Ramos (cell line): ENCODE data around the gene SH3BP4.

Experiments used
- in situ Hi-C: fragments of 300-500 bp; cut with MboI; formaldehyde crosslinking; loops from one replicate; pipeline ENCODE4 v1.14.3; 2022; ENCODE audit warnings: low sequenced_read_pairs; ENCODE audit not compliant: unreplicated experiment

Gene SH3BP4, protein sequence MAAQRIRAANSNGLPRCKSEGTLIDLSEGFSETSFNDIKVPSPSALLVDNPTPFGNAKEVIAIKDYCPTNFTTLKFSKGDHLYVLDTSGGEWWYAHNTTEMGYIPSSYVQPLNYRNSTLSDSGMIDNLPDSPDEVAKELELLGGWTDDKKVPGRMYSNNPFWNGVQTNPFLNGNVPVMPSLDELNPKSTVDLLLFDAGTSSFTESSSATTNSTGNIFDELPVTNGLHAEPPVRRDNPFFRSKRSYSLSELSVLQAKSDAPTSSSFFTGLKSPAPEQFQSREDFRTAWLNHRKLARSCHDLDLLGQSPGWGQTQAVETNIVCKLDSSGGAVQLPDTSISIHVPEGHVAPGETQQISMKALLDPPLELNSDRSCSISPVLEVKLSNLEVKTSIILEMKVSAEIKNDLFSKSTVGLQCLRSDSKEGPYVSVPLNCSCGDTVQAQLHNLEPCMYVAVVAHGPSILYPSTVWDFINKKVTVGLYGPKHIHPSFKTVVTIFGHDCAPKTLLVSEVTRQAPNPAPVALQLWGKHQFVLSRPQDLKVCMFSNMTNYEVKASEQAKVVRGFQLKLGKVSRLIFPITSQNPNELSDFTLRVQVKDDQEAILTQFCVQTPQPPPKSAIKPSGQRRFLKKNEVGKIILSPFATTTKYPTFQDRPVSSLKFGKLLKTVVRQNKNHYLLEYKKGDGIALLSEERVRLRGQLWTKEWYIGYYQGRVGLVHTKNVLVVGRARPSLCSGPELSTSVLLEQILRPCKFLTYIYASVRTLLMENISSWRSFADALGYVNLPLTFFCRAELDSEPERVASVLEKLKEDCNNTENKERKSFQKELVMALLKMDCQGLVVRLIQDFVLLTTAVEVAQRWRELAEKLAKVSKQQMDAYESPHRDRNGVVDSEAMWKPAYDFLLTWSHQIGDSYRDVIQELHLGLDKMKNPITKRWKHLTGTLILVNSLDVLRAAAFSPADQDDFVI

DNA sequence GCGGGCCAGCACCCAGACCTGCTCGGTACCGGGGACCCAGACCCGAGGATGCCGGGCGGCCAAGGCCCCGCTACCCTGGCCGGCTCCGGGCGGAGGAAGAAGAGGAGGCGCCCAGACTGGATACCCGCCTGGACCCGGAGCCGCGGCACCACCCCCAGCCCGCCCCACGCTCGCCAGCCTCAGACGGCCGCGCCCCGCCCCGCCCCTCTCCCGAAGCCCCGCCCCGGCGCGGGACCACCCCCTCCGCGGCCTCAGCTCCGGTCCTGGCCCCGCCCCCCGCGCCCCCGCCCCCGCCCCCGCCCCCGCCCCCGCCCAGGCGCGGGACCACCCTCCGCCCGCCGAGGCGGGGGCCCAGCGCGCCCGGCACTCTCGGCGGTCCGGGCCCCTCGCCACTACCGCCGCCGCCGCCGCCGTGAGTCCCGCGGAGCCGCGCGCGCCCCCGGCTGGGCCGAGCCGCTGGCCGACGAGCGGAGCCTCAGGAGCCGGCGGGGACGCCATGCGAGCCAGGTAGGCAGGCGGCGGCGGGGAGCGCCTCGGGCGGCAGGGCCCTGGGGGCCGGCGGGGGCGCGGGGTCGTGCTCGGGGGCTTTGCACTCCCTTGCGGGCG is at the start of gene SH3BP4:
Gene SH3BP4 (plus strand): TSS at position 354 of the 606 bp plus-strand sequence. CDS start 82,986 bp downstream, outside the sequence.
- in situ Hi-C loops = no loop called here

DNA sequence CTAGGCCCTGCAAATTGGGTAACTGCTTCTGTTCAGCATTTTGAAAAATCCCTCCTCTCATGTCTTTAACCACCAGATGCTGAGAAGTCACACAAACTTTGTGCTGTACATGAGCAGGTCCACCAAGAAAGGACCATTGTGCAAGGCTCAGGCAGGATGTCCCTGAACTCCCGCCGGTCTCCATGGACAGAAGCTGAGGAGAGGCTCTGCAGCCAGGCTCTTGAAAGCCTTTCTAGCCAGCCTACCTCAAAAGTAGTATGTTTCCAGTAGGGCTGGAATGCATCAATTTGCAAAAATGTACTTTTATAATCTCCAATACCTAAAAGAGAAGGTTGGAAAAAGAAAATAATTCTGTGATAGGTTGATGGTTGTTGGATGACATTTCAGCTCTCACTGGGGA is 47.0 kb upstream of the SH3BP4 start:
- in situ Hi-C loops = no loop called here

DNA sequence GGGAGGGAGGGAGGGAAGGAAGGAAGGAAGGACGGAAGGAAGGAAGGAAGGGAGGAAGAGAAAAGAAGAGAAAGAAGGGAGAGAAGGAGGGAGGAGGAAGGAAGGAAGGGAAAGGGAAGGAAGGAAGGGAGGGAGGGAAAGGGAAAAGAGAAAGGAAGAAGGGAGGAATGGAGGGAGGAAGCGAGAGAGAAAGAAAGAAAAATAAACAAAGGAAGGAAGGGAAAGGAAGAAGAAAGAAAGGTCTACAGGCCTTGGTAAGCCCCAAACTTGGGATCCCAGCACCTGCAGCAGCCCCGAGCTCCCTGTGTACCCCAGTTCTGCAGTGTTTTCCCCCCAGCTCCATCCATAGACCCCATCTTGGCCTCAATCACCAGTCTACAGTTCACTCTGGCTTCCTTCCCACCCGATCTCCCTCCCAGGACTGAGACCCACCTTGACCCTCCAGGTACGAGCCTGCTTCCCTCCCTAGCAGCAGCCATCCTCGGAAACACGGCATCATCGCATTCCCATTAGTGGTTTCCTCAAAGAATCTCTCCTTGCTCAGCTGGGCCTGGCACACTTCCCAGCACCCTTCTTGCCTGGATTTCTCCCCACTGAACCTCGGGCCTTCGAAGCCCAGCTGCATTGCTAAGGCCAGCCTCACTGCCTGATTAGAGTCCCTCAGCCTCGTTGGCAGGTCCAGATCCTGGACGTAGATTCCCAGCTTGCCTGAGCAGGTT is 46.1 kb upstream of the SH3BP4 start:
- in situ Hi-C loops = no loop called here

DNA sequence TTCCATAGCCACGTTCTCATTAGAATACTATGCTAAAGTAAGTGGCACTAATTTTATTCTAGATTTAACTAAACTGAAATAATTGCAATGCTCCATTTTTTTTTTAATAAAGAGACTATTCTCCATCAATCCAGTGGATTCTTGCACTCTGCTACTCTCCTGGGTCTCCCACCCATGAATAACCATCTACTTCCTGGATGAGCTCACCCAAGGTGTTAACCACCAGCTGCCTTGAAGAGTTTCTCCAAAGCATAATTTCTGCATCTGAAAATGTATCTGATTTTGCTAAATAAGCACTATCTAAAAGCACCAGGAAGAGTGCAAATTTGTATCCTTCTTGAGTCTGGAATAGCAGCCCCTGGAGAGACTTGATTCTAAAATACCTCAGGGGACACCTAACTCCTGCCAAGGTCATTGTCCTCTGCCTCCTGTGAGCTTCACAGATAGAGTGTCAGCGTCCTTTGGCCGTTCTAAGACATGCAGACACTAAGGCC is 41.6 kb upstream of the SH3BP4 start:
- in situ Hi-C loops = no loop called here

DNA sequence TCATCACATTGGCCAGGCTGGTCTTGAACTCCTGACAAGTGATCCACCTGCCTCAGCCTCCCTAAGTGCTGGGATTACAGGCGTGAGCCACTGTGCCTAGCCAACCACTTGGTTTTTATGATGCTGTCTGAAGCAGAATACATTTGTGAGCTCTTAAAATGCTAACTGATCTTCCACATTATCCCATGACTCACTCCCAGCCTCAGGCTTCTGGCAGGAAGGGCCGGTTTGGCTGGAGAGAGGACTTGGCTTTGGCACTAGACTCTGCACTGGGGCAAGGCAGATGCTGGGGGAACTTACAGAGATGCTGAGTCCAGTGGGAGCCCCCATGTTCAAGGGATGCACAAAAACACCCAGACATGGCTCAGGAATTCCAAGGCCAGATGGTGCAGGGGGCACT is 40.5 kb upstream of the SH3BP4 start:
- in situ Hi-C loops = no loop called here

DNA sequence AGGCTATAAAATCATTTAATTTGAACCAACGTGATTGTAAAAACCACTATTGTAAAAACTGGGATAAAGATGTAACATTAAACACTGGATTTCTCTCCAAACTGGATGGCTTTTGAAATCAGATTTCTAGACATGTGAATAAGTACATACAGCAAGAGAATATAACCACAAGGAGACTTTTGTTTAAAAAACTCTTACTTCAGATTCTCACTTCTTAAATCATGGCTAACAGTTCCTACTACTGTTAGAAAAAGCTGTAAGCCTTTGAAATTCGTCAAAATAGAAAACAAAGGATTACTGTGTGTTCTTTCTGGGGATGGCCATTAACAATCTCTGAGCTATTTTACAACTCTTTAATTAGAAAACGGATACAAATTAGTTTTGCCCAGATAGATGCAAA is 39.4 kb upstream of the SH3BP4 start:
- in situ Hi-C loops = no loop called here

DNA sequence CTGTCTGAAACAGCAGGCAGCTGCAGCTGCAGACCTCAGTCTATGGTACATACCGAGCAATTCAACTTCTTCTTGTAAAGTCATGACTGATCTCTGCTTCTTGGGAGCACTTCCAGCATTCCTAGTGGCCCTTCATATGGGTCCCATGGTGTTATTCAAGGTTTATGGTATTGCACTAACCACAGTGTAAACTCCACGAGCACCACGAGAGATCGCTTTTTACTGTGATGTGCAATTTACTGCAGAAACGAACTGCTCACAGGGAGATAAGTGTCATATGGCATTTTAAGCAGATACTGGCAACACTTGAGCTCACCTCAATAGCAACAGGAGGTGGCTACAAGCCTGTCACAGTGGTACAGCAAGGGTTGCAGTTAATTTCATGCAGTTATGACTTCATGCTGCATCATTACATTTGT is 38.6 kb upstream of the SH3BP4 start:
- in situ Hi-C loops = no loop called here

DNA sequence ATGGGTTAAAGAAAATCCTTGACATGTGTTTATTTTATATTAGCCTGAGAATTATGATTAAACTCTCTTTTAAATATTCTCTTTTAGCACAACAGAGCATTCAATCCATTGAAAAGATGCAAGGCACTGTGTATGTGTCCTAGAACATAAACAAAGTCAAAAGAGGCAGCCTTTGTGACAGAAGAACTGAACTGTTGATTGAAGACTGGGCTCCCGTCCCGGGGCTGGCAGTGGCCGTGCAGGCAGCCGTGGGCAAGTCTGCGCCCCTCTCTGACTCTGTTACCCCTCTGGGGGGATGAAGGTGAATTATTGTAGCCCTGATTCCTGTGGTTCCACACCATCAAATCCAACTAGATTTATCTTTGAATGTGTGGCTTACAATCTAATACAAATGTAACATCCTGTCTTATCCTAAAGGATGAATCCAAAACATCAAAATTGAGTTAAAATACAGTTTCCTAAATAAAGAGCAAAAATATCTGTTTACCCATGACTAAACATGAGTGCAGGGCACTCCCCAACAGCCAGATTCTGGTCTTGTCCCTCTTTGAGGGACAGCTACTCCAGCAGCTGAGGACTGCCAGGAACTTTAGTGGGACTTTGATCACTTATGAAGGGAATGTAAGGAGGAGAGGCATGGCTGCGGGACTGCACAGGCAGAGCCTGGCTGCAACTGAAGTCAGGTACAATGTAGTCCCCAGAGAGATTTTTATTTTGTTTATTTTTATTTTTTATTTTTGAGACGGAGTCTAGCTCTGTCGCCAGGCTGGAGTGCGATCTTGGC is 37.3 kb upstream of the SH3BP4 start:
- in situ Hi-C loops = no loop called here

DNA sequence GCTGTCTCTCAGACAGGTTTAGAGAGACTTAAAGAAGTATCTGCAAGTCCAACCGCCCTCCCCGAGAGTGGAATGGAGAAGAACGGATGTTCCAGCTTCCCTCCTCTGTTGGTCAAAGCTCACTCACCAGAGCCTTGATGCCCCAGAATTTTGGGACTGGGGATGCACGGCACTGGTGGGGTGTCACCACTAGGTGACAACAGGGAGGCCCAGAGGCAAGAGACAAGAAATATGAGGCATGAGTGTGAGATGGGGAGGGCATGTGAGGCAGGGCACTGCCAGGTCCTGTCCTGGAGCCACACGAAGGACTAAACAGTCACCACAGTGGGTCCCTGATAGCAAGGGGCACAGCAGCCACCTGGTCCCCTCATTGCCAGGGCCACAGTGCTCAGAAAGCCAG is 35.1 kb upstream of the SH3BP4 start:
- in situ Hi-C loops = no loop called here

DNA sequence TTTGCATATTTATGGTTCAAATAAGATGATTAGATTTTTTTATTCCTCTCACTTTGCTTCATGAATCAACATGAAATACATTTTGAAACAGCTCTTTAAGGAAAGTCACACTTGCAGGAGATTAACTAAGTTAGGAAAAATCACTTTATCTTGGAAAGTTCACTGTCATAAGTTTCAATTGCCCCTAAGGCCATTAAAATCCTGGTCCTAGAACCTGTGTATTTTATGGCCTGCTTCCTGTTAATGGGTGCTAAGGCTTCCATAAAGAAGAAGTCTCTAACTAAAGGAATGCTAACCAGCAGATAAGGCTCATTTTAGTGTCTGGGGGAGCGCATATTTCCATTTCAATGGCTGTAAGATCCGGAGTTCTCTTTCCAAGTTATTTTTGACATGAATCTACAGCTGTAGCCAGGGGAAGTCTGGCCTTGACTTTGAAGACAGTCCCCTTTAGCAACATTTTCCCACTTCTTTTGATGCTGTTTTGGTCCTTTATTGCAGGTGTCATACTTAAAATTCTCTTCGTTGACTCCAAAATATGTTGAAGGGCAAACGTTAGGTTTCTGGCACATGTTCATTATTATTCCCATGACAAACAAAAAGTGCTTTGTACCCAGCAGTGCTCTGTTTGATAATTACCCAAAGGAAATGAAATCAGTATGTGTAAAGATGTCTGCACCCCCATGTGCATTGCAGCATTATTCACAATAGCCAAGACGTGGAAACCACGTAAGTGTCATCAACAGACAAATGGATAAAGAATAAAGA is 34.4 kb upstream of the SH3BP4 start:
- in situ Hi-C loops = no loop called here

DNA sequence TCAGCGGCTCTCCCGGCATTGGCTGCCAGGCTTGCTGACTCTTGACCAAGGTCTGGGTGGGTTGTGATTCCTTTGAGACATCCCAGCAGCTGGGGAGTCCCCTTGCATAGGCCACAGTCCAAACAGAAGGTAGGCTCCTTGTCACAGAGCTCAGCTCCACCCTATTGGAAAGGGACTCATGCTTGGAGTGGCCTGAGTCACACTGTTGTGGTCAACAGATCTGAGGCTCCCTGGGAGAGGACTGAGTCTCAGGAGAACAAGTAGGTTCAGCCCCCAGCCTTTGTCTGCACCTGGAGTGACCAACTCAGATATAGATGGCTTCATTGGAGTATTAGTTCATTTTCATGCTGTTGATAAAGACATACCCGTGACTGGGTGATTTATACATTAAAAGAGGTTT is 32.1 kb upstream of the SH3BP4 start:
- in situ Hi-C loops = no loop called here

DNA sequence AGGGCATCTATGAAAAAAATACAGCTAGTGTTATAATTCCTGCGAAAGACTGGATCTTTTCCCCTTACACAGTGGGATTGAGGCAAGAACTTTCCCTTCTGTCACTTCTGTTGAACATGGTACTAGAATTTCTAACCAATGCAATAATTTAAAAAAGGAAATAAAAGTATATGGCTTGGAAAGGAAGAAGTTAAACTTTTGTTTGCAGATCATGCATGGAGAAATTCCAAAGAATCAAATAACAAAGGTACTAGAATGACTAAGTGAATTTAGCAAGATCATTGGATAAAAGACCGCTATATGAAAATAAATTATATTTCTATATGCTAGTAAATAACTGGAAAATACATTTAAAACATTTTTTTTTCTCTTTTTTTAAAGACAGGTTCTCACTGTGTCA is 31.0 kb upstream of the SH3BP4 start:
- in situ Hi-C loops = no loop called here

DNA sequence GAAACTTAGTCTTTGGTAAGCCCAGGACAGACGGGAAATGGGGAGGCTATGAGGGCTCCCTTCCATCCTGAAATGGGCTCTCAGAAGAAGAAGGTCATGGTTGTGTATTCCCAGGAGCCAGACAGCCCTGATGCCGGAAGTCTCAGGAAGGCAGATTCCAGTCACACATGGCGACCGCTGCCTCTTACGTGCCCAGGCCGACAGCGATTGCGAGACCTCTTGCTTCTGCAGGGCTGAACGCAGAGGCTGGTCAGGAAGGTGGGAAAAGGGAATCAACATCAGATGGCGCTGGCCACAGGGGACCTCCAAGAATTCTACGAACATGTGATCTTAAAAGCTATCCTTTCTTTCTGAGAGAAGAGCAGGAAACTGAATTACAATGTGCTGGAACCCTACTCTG is 22.8 kb upstream of the SH3BP4 start:
- in situ Hi-C loops = no loop called here

DNA sequence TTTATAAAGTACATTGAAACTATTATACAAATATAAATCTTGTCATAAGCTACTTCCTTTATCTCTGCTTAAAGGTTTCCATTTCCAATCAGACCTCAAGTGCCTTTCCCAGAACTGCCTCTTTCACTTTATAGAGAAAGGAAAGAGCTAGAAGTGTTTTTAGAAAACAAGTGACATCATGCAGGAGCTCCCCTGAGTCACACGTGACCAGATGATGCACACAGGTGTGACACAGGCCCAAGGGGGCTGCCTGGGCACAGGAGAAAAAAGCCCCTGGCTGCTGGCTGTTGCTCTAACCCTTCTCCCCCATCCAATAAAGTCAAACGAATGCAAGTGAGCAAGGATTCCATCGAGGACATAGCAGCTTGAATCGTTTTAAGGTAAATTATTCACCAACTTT is 21.4 kb upstream of the SH3BP4 start:
- in situ Hi-C loops = no loop called here

DNA sequence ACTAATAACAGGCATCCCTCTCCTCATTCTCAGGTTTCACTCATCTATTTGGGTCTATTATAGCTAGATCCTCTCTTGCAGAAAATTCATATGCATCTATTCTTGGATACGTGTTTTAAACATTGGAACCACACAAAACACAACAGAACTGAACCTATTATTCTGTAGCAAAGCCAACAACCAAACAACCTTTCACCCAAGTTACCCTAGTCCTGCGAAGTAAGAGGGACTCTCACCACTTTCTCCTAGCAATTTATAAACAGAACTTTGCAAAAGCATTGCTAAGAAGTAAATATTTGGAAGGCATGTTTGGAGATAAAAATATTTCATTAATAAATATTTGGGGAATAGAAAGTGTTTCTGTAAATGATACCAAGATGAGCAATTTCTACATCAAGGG is 20.4 kb upstream of the SH3BP4 start:
- in situ Hi-C loops = no loop called here

DNA sequence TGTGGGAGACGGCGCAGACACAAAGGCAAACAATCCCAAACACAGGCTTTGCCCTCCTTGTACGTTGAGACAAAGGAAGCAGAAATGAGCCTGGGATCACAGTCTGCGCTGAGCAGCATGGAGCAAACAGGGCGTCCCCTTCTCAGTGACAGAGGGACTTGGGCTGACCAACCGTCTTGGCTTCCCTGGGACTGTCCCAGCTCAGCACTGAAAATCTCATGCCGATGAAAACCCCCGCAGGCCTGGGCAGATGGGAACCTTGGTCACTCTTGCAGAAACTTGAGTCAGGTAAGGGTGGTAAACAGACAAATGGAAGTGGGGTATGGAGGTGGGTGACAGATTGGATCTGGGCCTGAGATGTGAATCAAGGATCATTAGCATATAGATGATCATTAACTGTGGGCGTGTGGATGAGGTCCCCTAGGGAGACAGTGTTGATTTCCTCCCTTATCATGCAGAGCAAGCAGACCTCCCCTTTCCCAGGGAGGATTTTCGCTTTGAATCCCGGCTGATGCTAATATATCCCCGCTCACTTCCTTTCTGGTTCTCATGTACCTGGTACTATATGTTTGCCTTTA is 19.1 kb upstream of the SH3BP4 start:
- in situ Hi-C loops = no loop called here

DNA sequence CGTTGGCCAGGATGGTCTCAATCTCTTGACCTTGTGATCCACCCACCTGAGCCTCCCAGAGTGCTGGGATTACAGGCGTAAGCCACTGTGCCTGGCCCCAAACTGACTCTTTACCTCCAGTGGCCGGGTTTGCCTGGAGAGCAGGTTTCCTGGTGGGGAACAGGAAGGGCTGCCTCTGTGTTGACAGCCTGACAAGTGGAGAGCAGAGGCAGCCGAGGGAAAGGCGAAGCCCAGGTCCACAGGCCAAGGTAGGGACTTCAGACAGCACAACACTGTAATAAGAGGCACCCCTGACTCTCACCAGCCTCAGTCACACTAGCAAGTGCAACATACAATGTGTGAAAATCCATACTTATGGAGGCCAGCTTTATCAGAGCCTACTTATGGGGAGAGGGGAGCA is 16.5 kb upstream of the SH3BP4 start:
- in situ Hi-C loops = no loop called here

DNA sequence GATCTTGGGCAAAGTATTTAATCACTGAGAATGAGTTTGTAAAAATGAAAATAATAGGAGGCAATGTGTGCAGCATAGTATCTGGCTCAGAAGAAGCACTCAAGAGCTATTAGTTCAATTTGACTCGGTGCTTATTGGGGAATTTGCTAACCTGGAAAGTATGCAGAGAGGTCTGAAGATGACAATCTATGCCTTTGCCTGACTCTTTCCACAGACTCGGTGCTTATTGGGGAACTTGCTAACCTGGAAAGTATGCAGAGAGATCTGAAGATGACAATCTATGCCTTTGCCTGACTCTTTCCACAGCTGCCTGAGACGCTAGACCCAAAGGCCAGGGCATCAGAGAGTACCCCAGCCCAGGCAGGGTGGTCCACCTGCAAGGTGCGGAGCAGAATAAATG is 12.2 kb upstream of the SH3BP4 start:
- in situ Hi-C loops = no loop called here
